ENCODE data around the gene GPC6. TPM values are rescaled to one million over a fixed set of nuclear protein-coding genes. Genes with fewer than 3 reads are reported as not detected.

GPC6 gene
- total RNA-seq, 1 donor from 2014 or later = 5.5 TPM

DNA sequence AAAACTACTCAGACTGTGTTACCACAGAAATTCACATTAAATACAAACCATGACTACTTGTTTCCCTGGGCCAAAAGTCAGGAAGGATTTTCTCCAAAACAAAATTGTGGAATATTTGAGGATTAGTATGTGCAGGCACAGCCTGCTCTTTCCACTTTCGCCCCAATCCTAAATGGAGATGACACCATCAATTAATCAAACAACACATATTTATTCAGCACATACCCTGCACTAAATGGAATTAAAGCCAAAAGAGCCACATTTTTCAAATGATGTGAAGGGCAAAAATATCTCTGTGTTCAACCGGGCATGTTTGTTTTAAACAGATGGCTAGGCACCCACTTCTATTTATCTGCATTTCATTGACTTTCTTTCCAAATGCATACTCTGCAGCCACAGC, 729.8 kb downstream of the GPC6 start:
- Histone ChIP-seq H3K27me3 (ENCODE audit: control insufficient read depth, insufficient read depth, low read length) (no peaks in the 10 kb centered on the region), H3K4me3 (ENCODE audit: low read depth, low read length) (no peak overlapping the region), H3K36me3 (ENCODE audit: control insufficient read depth, insufficient read depth, low read length) (no peaks in the 10 kb centered on the region)
- no peak for FAIRE-seq
- DNase-seq (ENCODE audit: low read depth) = no peak
- TF ChIP-seq, protein P1, sequence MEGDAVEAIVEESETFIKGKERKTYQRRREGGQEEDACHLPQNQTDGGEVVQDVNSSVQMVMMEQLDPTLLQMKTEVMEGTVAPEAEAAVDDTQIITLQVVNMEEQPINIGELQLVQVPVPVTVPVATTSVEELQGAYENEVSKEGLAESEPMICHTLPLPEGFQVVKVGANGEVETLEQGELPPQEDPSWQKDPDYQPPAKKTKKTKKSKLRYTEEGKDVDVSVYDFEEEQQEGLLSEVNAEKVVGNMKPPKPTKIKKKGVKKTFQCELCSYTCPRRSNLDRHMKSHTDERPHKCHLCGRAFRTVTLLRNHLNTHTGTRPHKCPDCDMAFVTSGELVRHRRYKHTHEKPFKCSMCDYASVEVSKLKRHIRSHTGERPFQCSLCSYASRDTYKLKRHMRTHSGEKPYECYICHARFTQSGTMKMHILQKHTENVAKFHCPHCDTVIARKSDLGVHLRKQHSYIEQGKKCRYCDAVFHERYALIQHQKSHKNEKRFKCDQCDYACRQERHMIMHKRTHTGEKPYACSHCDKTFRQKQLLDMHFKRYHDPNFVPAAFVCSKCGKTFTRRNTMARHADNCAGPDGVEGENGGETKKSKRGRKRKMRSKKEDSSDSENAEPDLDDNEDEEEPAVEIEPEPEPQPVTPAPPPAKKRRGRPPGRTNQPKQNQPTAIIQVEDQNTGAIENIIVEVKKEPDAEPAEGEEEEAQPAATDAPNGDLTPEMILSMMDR (IDR thresholded peaks at IDR 0.05; ENCODE audit: insufficient read depth, low read length, severe bottlenecking) = no peak

GRCh38 chr13:93957371-93957770, 730.8 kb downstream of the GPC6 start:
- H3K4me3 ChIP-seq (ENCODE audit: low read depth, low read length) = no peak overlapping the region
- TF ChIP-seq, protein P1 (IDR thresholded peaks at IDR 0.05; ENCODE audit: insufficient read depth, low read length, severe bottlenecking) = no peak
- no peak for FAIRE-seq

DNA sequence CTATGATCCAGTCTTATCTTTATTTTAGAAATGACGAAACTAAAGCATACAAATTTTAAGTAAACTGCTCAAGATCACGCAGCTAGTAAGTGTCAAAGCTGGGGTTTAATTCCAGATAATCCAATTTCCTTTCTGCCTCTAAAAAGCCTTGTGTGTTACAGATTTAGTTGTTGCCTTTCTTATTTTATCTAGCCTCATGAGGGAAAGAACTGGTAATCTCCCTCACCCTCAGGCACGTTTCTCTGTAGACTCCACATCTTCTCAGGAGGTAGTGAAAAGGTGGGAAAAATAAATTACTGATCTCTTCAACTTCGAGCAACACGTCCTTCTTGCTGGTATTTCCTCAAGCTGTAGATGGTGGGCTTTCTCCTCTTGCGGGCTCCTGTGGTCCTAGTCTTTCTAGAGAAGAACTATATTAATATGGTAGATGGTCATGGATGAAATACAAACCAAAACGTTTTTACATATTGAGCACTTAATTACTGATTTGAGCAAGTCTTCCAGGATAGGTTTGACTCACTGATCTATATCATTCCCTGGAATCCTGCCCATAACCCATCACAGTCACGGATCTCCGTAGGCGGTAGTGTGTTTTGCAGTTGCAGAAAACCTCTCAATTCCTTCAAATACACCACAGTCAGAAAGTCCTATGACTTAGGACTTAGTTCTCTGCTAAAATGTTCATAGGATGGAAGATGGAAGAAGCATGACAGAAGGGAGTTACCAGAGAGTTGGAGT, 733.4 kb downstream of the GPC6 start:
- no peak for FAIRE-seq
- TF ChIP-seq, protein P1 (IDR thresholded peaks at IDR 0.05; ENCODE audit: insufficient read depth, low read length, severe bottlenecking) = no peak

More at GRCh38 chr13:93957371-93957770, 730.8 kb downstream of the GPC6 start:
- Histone ChIP-seq H3K27me3 (ENCODE audit: control insufficient read depth, insufficient read depth, low read length) (no peaks in the 10 kb centered on the region), H3K36me3 (ENCODE audit: control insufficient read depth, insufficient read depth, low read length) (no peaks in the 10 kb centered on the region)
- DNase-seq (ENCODE audit: low read depth) = no peak

GRCh38 chr13:93963266-93964145, 736.9 kb downstream of the GPC6 start:
- FAIRE-seq = no peak
- no peaks in the 10 kb centered on the region for H3K36me3 ChIP-seq (ENCODE audit: control insufficient read depth, insufficient read depth, low read length)
- DNase-seq (ENCODE audit: low read depth) = peak; percentile 16

More for the DNA sequence above, 733.4 kb downstream of the GPC6 start:
- Histone ChIP-seq H3K27me3 (ENCODE audit: control insufficient read depth, insufficient read depth, low read length) (no peaks in the 10 kb centered on the region), H3K36me3 (ENCODE audit: control insufficient read depth, insufficient read depth, low read length) (no peaks in the 10 kb centered on the region), H3K4me3 (ENCODE audit: low read depth, low read length) (no peak overlapping the region)
- no peak for DNase-seq (ENCODE audit: low read depth)

DNA sequence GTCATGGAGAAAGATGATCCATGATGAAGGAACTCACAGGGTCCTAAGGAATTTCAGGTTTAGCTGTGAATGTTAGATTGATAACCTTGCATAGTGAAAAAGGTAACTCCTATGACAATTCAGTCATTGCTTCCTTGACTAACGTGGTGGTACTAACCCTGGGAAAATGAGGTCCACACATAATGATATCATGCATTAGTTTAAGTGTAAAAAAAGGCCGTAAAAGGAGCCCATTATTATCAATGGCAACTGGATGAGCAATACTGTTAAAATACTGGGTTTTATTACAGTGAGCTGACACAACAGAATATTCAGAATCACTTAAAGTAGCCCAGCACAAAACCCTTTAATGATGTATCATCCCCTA, 737.5 kb downstream of the GPC6 start:
- FAIRE-seq (no peak), DNase-seq (ENCODE audit: low read depth) (no peak)
- TF ChIP-seq, protein P1 (IDR thresholded peaks at IDR 0.05; ENCODE audit: insufficient read depth, low read length, severe bottlenecking) = no peak
- no peaks in the 10 kb centered on the region for H3K27me3 ChIP-seq (ENCODE audit: control insufficient read depth, insufficient read depth, low read length)
- H3K36me3 ChIP-seq (ENCODE audit: control insufficient read depth, insufficient read depth, low read length) = no peaks in the 10 kb centered on the region
- H3K4me3 ChIP-seq (ENCODE audit: low read depth, low read length) = no peak overlapping the region

More at GRCh38 chr13:93963266-93964145, 736.9 kb downstream of the GPC6 start:
- no peaks in the 10 kb centered on the region for H3K27me3 ChIP-seq (ENCODE audit: control insufficient read depth, insufficient read depth, low read length)
- TF ChIP-seq, protein P1 (IDR thresholded peaks at IDR 0.05; ENCODE audit: insufficient read depth, low read length, severe bottlenecking) = no peak
- H3K4me3 ChIP-seq (ENCODE audit: low read depth, low read length) = no peak overlapping the region
